GM21529 (cell line): Measurements from ENCODE around the gene ICE2.

ENCODE experiments used
- ATAC-seq: cut with Tn5 transposase; IDR thresholded peaks from one replicate; pipeline ENCODE4 v1.9.1; 2021; ENCODE audit not compliant: unreplicated experiment

The ICE2 gene

GRCh38 chr15:60372756-60373155 lies 106.2 kb downstream of the ICE2 start:
- ATAC-seq, result no peak

GRCh38 chr15:60372227-60372626 lies 106.7 kb downstream of the ICE2 start:
- ATAC-seq, result no peak

GRCh38 chr15:60371175-60372051 lies 107.5 kb downstream of the ICE2 start:
- no peak for ATAC-seq

- no peak for ATAC-seq
Observed at GRCh38 chr15:60370869-60371136, 108.1 kb downstream of the ICE2 start.

- ATAC-seq, result no peak
Observed at GRCh38 chr15:60370105-60370868, 108.7 kb downstream of the ICE2 start.

GRCh38 chr15:60369696-60370095 lies 109.2 kb downstream of the ICE2 start:
- no peak for ATAC-seq
